NCI-H146 treated with DMSO at 0.1 percent for 48 hours (cell line): Measurements from ENCODE around the gene FTCDNL1.

Experiments used
- DNase-seq: peaks from one replicate; lab custom pipeline; 2025; ENCODE audit not compliant: unreplicated experiment; lab: John Stamatoyannopoulos, UW

FTCDNL1 gene

GRCh38 chr2:199792381-199792780, 58.6 kb downstream of the FTCDNL1 start:
- DNase-seq = no peak

GRCh38 chr2:199791326-199791725, 59.7 kb downstream of the FTCDNL1 start:
- no peak for DNase-seq

- no peak for DNase-seq
Observed at GRCh38 chr2:199784512-199784911, 66.5 kb downstream of the FTCDNL1 start.

- no peak for DNase-seq
Observed at GRCh38 chr2:199779589-199779988, 71.4 kb downstream of the FTCDNL1 start.

GRCh38 chr2:199778655-199779054, 72.3 kb downstream of the FTCDNL1 start:
- DNase-seq = no peak

DNA sequence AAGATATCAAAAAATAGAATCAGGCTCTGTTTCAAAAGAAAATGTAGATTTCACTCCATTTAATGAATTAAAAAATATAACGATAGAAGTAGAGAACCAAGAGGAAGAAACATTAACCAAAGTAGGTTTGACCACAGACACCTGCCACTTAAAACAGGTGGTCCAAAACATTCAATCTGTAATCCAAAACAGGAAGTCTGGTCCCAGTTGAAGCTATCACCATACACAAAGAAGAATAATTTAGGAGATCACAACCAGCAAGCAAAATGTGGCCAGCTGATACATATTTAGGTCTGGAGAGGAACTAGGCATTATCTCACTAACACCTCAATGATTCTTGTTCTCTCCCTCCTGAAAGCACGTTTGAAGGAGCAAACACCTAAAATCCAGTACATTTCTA, 73.1 kb downstream of the FTCDNL1 start:
- no peak for DNase-seq

- no peak for DNase-seq
Observed at GRCh38 chr2:199777315-199777714, 73.7 kb downstream of the FTCDNL1 start.

DNA sequence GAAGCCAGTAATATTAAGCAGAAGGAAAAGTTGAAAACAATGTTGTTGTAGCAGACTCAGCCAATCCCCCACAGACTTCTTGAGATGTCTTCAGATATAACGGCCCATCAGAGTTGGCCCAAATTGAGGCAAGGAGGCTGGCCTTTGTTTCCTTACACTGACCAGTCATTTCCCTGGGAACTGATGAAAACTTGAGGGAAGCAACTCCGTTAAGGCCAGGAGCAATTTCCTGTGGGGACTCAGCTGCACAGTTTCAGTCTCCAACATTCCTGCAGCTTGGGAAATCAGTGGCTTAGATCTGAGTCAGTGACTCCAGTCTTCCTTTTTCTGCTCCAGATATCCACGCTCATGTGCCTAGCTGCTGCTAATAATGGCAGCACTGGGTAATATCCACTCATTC, 75.7 kb downstream of the FTCDNL1 start:
- DNase-seq = no peak

DNA sequence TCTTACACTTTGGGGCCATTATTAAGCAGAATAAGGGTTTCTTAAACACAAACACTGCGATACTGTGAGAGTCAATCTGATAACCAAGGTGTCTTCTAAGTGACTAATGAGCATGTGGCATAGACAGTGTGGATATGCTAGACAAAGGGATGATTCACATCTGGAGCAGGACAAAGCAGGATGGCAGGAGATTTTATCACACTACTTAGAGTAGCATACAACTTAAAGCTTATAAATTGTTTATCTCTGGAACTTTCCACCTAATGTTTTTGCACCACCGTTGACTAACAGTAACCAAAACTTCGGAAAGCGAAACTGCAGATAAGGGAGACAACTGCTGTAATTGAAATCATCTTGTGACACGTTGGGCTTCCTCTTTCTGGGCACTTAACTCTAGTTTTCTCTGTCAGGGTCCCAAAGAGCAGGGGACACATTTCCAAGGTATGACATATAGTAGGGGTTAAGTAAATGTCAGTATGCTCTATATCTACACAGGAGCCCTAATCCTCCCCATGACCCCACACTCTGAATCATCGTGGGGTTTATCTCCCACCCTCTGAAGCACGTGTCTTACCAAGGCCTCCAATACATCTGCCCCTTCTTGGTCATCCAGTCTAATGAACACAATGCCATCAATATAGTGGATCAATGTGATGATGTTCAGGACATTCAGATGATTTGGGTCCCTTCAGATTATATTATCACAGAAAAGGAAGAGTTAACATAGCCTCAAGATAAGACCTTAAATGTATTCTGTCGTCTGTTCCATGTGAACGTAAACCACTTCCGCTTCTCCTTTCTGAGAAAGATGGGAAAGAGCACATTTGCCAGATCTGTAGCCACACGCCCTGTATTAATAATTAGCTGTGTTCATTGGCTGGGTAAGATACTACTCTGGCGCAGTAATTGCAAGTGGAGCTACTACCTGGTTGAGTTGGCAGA, 78.7 kb downstream of the FTCDNL1 start:
- DNase-seq = no peak

- DNase-seq = no peak
Observed at GRCh38 chr2:199770716-199771115, 80.3 kb downstream of the FTCDNL1 start.

- no peak for DNase-seq
Observed at GRCh38 chr2:199765646-199766045, 85.3 kb downstream of the FTCDNL1 start.

DNA sequence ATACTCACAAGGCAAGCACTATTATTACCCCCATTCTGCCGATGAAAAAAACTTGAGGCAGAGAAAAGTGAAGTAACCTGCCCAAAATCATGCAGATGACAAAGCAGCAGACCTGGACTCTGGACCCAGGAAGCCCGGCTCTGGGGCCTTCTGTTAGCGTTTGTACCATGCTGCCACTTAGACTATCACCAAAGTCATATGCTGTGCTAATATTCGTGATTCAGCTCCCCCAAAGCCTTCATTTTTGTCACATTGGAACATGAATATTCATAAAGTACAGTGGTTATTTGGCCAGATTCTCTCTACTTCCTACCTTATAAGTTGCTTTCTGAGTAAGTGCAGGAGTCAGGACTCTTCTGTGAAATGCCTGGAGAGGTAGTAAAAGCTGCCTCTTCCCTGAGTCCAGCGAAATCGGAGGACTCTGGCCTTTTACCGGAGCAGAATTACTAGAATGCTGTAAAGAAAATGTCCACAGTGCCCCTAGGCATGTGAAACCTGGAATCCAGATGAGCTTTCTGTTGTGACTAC, 86.7 kb downstream of the FTCDNL1 start:
- no peak for DNase-seq

GRCh38 chr2:199762963-199763362, 88.0 kb downstream of the FTCDNL1 start:
- no peak for DNase-seq

GRCh38 chr2:199760574-199760973, 90.4 kb downstream of the FTCDNL1 start:
- no peak for DNase-seq

DNA sequence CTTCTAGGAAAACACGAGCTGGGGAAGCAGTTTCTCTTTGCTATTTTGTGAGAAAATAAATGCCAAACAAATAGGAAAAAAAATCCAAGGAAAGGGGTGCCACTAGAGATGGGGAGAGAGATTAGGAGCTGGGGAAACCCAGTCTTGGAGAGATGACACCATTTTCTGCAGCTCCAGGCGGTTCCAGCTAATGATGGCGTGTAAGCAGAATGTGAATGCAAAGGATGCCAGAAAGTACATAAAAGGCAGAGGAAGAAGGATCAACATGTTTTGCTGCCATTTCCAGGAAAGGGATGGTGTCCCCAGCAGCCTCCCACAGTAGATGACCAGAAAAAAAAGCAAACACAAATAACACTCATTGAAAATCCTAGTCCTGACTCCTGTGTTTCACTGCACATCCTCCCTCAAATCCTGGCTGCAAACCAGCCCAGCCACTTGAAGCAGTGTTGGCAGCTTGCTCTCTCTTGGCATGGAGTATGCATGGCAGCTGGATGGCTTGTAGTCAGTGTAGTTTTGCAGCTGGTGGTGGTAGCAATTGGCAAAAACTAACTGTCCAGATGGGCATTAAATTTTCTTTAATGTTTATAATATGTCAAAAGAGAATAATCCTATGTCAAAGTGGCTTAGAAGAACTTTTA, 93.6 kb downstream of the FTCDNL1 start:
- no peak for DNase-seq

DNA sequence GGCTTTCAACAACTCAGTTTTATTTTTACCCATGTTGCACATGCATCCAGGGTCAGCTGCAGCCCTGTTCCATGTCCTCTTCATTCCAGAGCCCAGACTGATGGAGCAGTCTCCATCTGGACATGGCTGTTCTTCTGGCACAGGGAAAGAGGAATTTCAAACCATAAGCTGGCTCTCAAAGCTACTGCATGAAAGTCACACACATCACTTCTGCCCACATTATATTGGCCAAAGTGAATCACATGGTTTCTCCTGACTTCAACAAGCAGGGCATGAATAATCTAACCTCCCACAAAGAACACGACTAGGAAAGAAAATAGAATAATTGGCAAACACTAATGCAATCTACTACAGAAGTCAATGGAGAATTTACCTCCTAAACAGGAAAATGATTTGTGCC, 94.2 kb downstream of the FTCDNL1 start:
- no peak for DNase-seq

- DNase-seq = no peak
Observed at GRCh38 chr2:199756211-199756610, 94.8 kb downstream of the FTCDNL1 start.

- no peak for DNase-seq
Observed at GRCh38 chr2:199754766-199755165, 96.2 kb downstream of the FTCDNL1 start.

DNA sequence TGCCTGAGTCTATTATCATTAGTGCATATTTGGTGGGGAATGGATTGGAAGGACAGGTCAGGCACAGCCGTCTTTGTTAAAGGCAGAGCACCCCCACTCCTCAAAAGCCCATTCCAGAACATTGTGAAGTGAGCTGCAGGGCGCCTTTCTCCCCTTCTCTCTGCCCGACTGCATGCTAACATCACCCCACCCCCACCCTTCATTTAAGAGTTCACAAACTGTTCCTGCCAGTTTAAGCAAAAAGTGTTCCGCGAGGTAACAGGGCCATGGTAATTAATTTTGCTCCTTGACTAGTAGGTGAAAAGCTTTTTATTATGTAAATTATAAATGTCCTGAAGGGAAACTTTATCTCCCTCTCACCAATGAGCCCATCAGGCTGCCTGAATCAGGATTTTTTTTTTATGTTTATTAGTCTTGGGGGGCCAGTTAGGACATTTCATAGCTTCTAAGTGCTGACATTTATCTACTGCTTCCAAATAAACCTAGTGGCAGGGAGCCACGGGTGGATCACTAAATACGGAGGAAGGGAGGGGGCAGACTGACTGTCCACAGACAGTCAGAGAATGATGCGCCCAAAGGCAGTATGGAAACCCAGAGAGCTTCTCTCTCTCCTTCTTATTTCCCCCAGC, 99.4 kb downstream of the FTCDNL1 start:
- no peak for DNase-seq

GRCh38 chr2:199749571-199749970, 101.4 kb downstream of the FTCDNL1 start:
- no peak for DNase-seq

GRCh38 chr2:199744724-199745123, 106.3 kb downstream of the FTCDNL1 start:
- no peak for DNase-seq

- DNase-seq = no peak
Observed at GRCh38 chr2:199744260-199744659, 106.7 kb downstream of the FTCDNL1 start.
